SK-N-MC (cell line): Measurements from ENCODE around the gene SEPTIN8.

Experiments used
- EZH2 ChIP-seq: fragments of 200-600 bp; sonication (generic); IDR thresholded peaks from one replicate; pipeline ENCODE4 v1.6.1; 2017; ENCODE audit warnings: antibody characterized with exemption
- FOXP2 ChIP-seq: optimal IDR thresholded peaks from 2 replicates; pipeline ENCODE3; 2011; ENCODE audit warnings: mild to moderate bottlenecking, moderate library complexity; ENCODE audit not compliant: insufficient read depth; ENCODE audit errors: extremely low read length, control extremely low read depth
- POLR2AphosphoS5 ChIP-seq: IDR thresholded peaks from 2 replicates; pipeline ENCODE4 v1.6.1; 2012; ENCODE audit warnings: mild to moderate bottlenecking, low read depth, low read length, borderline replicate concordance

DNA sequence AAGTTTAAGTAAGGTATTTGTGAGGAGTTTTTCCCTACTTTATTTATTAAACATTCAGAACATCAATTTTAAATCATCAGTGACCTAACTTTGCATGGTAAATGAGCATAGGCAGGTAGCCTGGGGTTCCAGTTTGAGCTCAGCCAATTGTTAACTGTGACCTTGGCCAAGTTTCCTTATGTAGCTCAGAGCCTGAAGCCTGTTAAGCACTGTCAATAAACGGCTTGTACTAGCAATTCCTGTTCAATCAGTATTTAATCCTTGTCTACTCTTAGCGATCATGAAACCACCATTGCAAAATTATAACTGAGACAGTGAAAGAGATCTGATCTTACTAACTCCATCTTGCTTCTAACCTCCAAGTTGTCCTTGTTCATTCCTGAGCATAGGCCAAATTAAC, 31.4 kb upstream of the SEPTIN8 start:
- TF ChIP-seq POLR2AphosphoS5 (no peak), EZH2 (no peak), FOXP2 (no peak)
